ENCODE results near the gene NRIP1.

The NRIP1 gene

DNA sequence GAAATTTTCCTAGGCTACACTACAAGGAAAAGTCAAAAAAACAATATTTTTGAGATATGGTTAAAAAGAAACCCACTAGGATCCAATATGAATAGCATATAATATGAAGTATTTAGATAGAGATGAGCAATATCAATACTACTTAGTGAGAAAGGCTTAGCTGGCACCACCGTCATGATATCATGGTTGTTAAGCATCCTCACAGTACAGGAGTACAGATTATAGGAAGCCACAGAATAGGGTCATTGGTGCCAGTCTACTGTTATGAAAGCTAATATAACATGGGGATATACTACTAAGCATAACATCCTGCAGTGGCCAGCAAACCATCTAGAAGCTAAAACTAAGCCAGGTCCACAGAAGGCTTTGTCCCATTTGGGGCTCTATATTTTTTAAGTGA, 28.4 kb upstream of the NRIP1 start:
- H3K27ac ChIP-seq (ENCODE audit: low read length) = no peak overlapping the region
- H3K4me3 ChIP-seq (ENCODE audit: low read length) = no peak overlapping the region
- WGBS (ENCODE audit: insufficient coverage, insufficient read length) = no CpG with 5 or more reads among the region's 1 CpG
- no peaks in the 10 kb centered on the region for H3K9me3 ChIP-seq (ENCODE audit: control insufficient read depth, insufficient read depth, low read length)
- H3K4me1 ChIP-seq (ENCODE audit: control insufficient read depth, insufficient read depth, low read length) = no peaks in the 10 kb centered on the region
- H3K27me3 ChIP-seq (ENCODE audit: control insufficient read depth, insufficient read depth, low read length) = no peaks in the 10 kb centered on the region
- no peaks in the 10 kb centered on the region for H3K36me3 ChIP-seq (ENCODE audit: control insufficient read depth, insufficient read depth, low read length)
- DNase-seq (ENCODE audit: low read depth, low spot score) = no peak

DNA sequence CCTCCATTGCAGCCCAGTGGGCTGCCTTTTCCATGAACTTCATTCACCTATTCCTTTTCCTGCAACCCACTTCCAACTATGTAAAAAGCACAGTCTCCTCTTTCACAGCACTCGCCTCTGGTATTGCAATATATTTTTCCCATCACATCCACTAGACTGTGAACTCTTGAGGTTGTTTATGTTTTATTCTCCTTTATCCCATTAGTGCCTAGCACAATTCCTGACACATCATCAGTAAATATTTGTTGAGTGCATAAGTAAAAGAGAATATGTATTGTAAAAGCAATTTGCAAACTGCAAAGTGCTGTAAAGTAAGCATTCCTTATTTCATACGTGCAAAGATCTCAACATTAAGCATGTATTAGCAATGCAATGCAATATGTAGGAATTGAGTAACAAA, 27.9 kb upstream of the NRIP1 start:
- Histone ChIP-seq H3K36me3 (ENCODE audit: control insufficient read depth, insufficient read depth, low read length) (no peaks in the 10 kb centered on the region), H3K4me1 (ENCODE audit: control insufficient read depth, insufficient read depth, low read length) (no peaks in the 10 kb centered on the region), H3K27ac (ENCODE audit: low read length) (no peak overlapping the region), H3K9me3 (ENCODE audit: control insufficient read depth, insufficient read depth, low read length) (no peaks in the 10 kb centered on the region), H3K27me3 (ENCODE audit: control insufficient read depth, insufficient read depth, low read length) (no peaks in the 10 kb centered on the region), H3K4me3 (ENCODE audit: low read length) (no peak overlapping the region)
- WGBS (ENCODE audit: insufficient coverage, insufficient read length) = no CpG with 5 or more reads among the region's 2 CpGs
- DNase-seq (ENCODE audit: low read depth, low spot score) = no peak

DNA sequence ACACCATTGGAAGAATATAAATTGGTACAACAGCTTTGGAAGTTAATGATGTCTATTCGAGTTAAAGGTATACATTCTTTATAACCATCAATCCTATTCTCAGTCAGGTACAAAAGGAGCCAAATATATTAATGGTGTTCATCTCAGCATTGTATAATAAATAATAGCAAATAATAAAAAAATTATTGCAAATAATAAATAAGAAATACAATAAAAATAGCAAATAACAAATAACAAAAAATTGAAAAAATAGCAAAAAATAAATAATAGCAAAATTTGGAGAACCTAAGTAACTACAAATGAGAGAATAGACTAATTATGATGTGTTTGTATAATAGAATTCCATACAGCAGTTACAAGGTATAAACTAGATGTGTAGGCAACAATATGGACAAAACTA, 25.6 kb upstream of the NRIP1 start:
- H3K27ac ChIP-seq (ENCODE audit: low read length) = no peak overlapping the region
- H3K9me3 ChIP-seq (ENCODE audit: control insufficient read depth, insufficient read depth, low read length) = no peaks in the 10 kb centered on the region
- no peaks in the 10 kb centered on the region for H3K36me3 ChIP-seq (ENCODE audit: control insufficient read depth, insufficient read depth, low read length)
- no peak for DNase-seq (ENCODE audit: low read depth, low spot score)
- no peaks in the 10 kb centered on the region for H3K4me1 ChIP-seq (ENCODE audit: control insufficient read depth, insufficient read depth, low read length)
- no CpG with 5 or more reads among the region's 1 CpG for WGBS (ENCODE audit: insufficient coverage, insufficient read length)
- no peak overlapping the region for H3K4me3 ChIP-seq (ENCODE audit: low read length)
- H3K27me3 ChIP-seq (ENCODE audit: control insufficient read depth, insufficient read depth, low read length) = no peaks in the 10 kb centered on the region

DNA sequence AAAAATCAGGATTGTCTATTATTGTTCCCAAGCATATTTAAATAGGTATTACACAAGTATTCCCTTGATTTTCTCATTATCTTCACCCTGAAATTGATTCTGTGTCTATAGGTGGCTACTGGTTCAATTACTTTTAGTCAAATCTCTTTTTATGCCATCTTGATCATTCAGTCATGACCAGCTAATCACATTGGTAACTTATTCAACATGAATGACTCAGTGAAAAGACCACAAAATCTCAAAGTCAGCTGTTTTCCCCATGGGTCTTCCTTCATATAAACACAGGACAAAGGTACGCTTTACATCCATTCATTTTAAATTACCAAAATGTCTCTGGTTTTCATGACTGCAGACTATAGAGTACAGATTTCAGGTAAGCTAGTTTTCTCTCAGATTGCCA, 23.7 kb upstream of the NRIP1 start:
- Histone ChIP-seq H3K4me1 (ENCODE audit: control insufficient read depth, insufficient read depth, low read length) (no peaks in the 10 kb centered on the region), H3K36me3 (ENCODE audit: control insufficient read depth, insufficient read depth, low read length) (no peaks in the 10 kb centered on the region), H3K9me3 (ENCODE audit: control insufficient read depth, insufficient read depth, low read length) (no peaks in the 10 kb centered on the region), H3K27ac (ENCODE audit: low read length) (no peak overlapping the region), H3K4me3 (ENCODE audit: low read length) (no peak overlapping the region), H3K27me3 (ENCODE audit: control insufficient read depth, insufficient read depth, low read length) (no peaks in the 10 kb centered on the region)
- no CpG with 5 or more reads among the region's 1 CpG for WGBS (ENCODE audit: insufficient coverage, insufficient read length)
- DNase-seq (ENCODE audit: low read depth, low spot score) = no peak

DNA sequence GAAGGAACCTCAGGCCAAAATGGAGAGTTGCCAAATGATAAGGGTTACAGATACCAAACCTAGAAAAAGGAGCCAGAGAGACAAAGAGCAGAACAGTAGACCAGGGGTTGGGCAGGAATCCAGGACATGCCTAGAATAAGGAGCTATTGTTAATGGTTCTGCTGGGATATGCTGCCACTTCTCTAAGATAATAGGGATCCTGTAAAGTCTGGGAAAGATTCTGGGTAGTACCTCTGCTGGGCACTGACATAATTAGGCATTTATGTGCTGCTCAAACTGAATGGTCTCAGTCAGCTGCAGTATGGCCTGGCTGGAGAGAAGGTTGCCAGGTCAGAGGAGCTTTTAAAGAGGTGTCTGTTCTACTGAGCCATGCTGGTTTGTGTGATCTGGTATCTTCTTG, 19.9 kb upstream of the NRIP1 start:
- Histone ChIP-seq H3K27me3 (ENCODE audit: control insufficient read depth, insufficient read depth, low read length) (no peaks in the 10 kb centered on the region), H3K9me3 (ENCODE audit: control insufficient read depth, insufficient read depth, low read length) (no peaks in the 10 kb centered on the region), H3K27ac (ENCODE audit: low read length) (no peak overlapping the region), H3K36me3 (ENCODE audit: control insufficient read depth, insufficient read depth, low read length) (no peaks in the 10 kb centered on the region), H3K4me3 (ENCODE audit: low read length) (no peak overlapping the region), H3K4me1 (ENCODE audit: control insufficient read depth, insufficient read depth, low read length) (no peaks in the 10 kb centered on the region)
- DNase-seq (ENCODE audit: low read depth, low spot score) = no peak

DNA sequence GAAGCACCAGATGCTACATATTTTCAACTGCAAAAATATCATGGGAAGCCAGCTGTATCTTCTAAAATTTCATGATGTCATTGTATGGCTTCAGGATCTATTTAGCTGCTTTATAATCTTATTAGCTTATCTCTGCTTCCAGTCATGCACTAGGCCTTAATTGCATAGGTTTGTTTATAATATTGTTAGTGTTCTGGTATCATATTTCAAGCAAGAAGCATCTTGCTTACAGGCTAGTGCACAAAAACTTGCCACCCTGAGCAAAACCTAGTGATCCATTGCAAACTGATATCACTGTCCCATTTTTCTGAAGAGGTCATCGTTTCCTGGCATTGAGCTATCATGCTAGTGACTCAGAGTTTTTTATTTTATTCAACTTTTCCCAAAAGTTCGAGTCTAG, 15.7 kb upstream of the NRIP1 start:
- no peak for DNase-seq (ENCODE audit: low read depth, low spot score)
- WGBS (ENCODE audit: insufficient coverage, insufficient read length) = no CpG with 5 or more reads among the region's 2 CpGs
- Histone ChIP-seq H3K4me3 (ENCODE audit: low read length) (no peak overlapping the region), H3K27ac (ENCODE audit: low read length) (no peak overlapping the region), H3K9me3 (ENCODE audit: control insufficient read depth, insufficient read depth, low read length) (no peaks in the 10 kb centered on the region), H3K36me3 (ENCODE audit: control insufficient read depth, insufficient read depth, low read length) (no peaks in the 10 kb centered on the region), H3K4me1 (ENCODE audit: control insufficient read depth, insufficient read depth, low read length) (no peaks in the 10 kb centered on the region), H3K27me3 (ENCODE audit: control insufficient read depth, insufficient read depth, low read length) (no peaks in the 10 kb centered on the region)

DNA sequence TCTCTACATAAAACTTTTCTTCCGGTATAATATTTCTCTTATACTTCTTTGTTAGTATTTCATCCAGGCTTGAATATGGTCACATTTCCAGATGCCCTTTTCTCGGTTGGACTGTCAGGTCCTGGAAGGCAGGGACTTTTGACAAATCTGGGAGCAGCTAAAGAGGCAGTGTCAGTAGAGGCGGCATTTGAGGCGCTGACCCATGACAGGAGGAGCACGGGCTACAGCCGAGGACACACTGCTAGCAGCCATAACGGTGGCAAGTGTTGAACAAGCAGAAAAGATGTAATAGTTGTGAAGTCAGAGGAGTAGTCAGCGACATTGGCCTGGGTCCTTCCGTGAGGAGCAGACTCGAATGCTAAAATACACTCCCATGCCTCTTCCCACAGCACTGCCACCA, 14.5 kb upstream of the NRIP1 start:
- Histone ChIP-seq H3K4me1 (ENCODE audit: control insufficient read depth, insufficient read depth, low read length) (no peaks in the 10 kb centered on the region), H3K36me3 (ENCODE audit: control insufficient read depth, insufficient read depth, low read length) (no peaks in the 10 kb centered on the region), H3K27ac (ENCODE audit: low read length) (no peak overlapping the region), H3K9me3 (ENCODE audit: control insufficient read depth, insufficient read depth, low read length) (no peaks in the 10 kb centered on the region), H3K4me3 (ENCODE audit: low read length) (no peak overlapping the region), H3K27me3 (ENCODE audit: control insufficient read depth, insufficient read depth, low read length) (no peaks in the 10 kb centered on the region)
- no peak for DNase-seq (ENCODE audit: low read depth, low spot score)
- WGBS (ENCODE audit: insufficient coverage, insufficient read length) = no CpG with 5 or more reads among the region's 10 CpGs

DNA sequence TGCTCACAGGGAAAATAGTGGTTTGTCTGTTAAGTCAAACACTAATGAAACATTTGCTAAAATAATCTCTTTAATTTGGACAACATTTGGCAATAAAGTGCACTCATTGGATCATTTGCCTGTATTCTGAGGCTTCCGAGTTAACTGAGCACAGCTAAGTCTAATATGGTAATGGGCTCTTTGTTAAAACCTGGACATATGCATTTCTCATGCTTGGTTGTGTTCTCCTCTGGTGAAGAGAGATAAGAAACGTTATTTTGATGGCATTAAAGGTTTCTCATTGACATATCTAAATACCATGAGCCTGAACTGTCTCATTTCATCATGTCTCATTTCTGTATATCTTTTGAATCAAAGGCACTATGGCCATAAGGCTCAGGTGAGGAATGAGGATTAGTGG, 13.4 kb upstream of the NRIP1 start:
- Histone ChIP-seq H3K9me3 (ENCODE audit: control insufficient read depth, insufficient read depth, low read length) (no peaks in the 10 kb centered on the region), H3K27me3 (ENCODE audit: control insufficient read depth, insufficient read depth, low read length) (no peaks in the 10 kb centered on the region), H3K27ac (ENCODE audit: low read length) (no peak overlapping the region), H3K4me3 (ENCODE audit: low read length) (no peak overlapping the region), H3K4me1 (ENCODE audit: control insufficient read depth, insufficient read depth, low read length) (no peaks in the 10 kb centered on the region), H3K36me3 (ENCODE audit: control insufficient read depth, insufficient read depth, low read length) (no peaks in the 10 kb centered on the region)
- WGBS (ENCODE audit: insufficient coverage, insufficient read length) = no CpG with 5 or more reads among the region's 2 CpGs
- DNase-seq (ENCODE audit: low read depth, low spot score) = no peak

DNA sequence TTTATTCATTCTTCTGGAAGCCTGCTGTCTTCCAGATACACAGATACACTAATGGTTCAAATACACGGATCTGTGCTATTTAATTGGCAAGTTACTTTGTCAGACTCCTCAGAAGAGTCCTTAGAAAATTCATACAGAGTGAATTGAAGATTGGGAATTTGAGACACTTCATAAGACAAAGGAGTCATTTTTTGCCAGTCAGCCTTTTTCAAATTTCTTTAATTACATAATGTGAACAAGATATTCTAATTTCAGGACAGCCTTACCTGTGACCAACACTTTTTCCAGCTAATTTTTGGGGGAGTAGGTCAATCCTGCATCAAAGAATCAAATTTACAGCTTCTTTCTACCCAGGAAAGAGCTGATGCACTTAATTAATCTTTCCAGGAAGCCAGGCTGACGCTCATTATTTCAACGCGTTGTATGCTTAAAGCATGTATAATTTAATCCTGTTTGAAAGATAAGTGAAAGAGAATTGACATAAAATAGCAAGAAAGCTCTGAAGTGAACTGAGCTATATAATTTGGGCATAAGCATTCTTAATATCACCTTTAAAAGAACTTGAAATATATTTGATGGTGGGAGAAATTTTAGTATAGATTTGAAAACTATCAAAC, 12.8 kb upstream of the NRIP1 start:
- Histone ChIP-seq H3K4me1 (ENCODE audit: control insufficient read depth, insufficient read depth, low read length) (no peaks in the 10 kb centered on the region), H3K9me3 (ENCODE audit: control insufficient read depth, insufficient read depth, low read length) (no peaks in the 10 kb centered on the region), H3K4me3 (ENCODE audit: low read length) (no peak overlapping the region), H3K27ac (ENCODE audit: low read length) (no peak overlapping the region), H3K27me3 (ENCODE audit: control insufficient read depth, insufficient read depth, low read length) (no peaks in the 10 kb centered on the region), H3K36me3 (ENCODE audit: control insufficient read depth, insufficient read depth, low read length) (no peaks in the 10 kb centered on the region)
- no peak for DNase-seq (ENCODE audit: low read depth, low spot score)
- WGBS (ENCODE audit: insufficient coverage, insufficient read length) = no CpG with 5 or more reads among the region's 4 CpGs

DNA sequence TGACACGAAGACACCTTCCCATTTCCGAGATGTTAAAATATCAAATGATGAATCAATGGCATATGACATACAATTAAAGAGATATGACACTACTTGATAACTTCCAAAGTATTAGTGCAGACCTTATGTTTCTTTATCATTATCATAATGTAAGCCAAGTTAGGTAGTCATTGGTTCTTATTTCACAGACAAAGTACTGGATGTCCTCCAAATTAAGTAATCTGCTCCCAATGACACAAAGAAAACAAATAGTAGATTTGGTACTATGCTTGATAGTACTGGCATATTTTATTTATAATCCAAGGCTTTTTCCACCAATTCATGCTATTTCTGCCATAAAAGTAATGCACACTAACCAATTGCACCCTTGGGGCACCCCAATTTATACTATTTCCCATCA, 11.9 kb upstream of the NRIP1 start:
- H3K9me3 ChIP-seq (ENCODE audit: control insufficient read depth, insufficient read depth, low read length) = no peaks in the 10 kb centered on the region
- DNase-seq (ENCODE audit: low read depth, low spot score) = no peak
- no peaks in the 10 kb centered on the region for H3K4me1 ChIP-seq (ENCODE audit: control insufficient read depth, insufficient read depth, low read length)
- no CpG with 5 or more reads among the region's 2 CpGs for WGBS (ENCODE audit: insufficient coverage, insufficient read length)
- H3K36me3 ChIP-seq (ENCODE audit: control insufficient read depth, insufficient read depth, low read length) = no peaks in the 10 kb centered on the region
- no peak overlapping the region for H3K27ac ChIP-seq (ENCODE audit: low read length)
- H3K27me3 ChIP-seq (ENCODE audit: control insufficient read depth, insufficient read depth, low read length) = no peaks in the 10 kb centered on the region
- H3K4me3 ChIP-seq (ENCODE audit: low read length) = no peak overlapping the region

DNA sequence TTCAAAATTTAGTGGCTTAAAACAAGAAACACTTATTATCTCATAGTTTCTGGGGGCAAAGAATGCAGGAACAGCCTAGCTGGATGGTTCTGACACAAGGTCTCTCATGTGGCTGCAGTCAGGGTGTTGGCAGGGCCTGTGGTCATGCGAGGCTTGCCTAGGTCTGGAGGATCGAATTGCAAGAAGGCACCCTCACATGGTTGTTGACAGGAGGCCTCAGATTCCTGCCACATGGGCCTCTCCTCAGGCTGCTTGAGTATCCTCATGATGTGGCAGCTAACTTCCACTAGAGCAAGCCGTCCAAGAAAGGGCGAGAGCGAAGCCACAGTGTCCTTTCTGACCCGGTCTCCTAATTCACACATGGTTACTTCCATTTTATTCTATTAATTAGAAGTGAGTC, 6.2 kb upstream of the NRIP1 start:
- Histone ChIP-seq H3K36me3 (ENCODE audit: control insufficient read depth, insufficient read depth, low read length) (no peaks in the 10 kb centered on the region), H3K4me1 (ENCODE audit: control insufficient read depth, insufficient read depth, low read length) (no peaks in the 10 kb centered on the region), H3K9me3 (ENCODE audit: control insufficient read depth, insufficient read depth, low read length) (no peaks in the 10 kb centered on the region), H3K4me3 (ENCODE audit: low read length) (no peak overlapping the region), H3K27ac (ENCODE audit: low read length) (no peak overlapping the region), H3K27me3 (ENCODE audit: control insufficient read depth, insufficient read depth, low read length) (no peaks in the 10 kb centered on the region; the same call in 1 of the 2 replicates)
- no CpG with 5 or more reads among the region's 6 CpGs for WGBS (ENCODE audit: insufficient coverage, insufficient read length)
- DNase-seq (ENCODE audit: low read depth, low spot score) = no peak

Measured in iPS DF 6.9 (cell line).